Fibroblast of skin of back (primary cell): ENCODE measurements around the gene CLDN22.
"Not testable (repeated sequence)": the region's sequence is repeated elsewhere in the genome, so short reads cannot be mapped to it uniquely, and the experiment has no call there.

Source experiments
- DNase-seq: peaks from one replicate; pipeline ENCODE4 v3.0.0-alpha.2; 2013

Gene CLDN22

DNA sequence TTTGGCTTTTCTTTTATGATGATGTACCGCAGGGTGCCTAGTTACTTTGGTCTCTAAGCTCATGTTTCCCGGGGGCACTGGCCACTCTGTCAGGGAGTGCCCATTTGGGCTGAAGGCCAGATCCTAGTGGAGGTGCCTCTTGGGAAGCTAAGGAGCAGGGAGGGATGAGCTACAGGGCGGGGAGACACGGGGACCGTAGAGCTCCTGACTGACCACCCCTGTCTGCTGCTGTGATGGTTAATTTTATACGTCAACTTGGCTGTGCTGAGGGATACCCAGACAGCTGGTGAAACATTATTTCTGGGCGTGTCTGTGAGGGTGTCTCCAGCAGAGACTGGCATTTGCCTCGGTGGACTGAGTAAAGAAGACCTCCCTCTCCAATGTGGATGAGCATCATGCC lies 27.1 kb upstream of the CLDN22 start:
- DNase-seq = no peak

- DNase-seq = no peak
Measured at GRCh38 chr4:183345261-183345660, 25.2 kb upstream of the CLDN22 start.

DNA sequence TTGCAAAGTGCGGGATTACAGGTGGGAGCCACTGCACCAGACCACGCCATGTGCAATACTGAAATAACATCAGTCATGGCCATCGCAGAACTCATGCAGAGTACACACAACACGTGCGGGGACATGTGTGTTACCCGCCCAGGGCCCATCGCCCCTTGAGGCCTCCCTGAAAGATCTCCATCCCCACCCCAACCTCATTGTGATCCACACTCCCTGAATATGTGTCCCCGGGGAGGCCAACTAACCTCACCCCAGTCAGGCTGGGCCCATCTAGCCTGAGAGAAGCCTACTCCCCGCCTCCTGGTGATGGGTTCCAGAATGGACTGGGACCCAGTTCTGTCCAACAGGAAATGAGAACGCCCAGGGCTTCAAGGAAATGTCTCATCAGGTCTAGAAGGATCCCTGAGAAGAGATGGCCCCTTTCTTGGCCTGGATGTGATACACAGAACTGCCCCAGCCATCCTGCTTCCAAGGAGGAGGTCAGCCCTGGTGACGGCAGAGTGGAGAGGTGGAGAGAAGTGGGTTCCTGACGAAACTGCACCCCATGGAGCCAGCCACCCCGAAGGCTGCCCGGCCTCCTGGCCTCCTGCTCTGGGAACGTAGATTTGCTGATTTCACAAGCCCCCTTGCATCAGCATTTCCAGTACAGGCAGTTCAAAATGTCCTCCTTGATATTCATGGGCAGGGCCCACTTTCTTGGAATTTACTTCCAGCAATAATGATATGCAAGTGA lies 24.6 kb upstream of the CLDN22 start:
- DNase-seq = no peak

- no peak for DNase-seq
Measured at GRCh38 chr4:183343730-183344129, 23.7 kb upstream of the CLDN22 start.

DNA sequence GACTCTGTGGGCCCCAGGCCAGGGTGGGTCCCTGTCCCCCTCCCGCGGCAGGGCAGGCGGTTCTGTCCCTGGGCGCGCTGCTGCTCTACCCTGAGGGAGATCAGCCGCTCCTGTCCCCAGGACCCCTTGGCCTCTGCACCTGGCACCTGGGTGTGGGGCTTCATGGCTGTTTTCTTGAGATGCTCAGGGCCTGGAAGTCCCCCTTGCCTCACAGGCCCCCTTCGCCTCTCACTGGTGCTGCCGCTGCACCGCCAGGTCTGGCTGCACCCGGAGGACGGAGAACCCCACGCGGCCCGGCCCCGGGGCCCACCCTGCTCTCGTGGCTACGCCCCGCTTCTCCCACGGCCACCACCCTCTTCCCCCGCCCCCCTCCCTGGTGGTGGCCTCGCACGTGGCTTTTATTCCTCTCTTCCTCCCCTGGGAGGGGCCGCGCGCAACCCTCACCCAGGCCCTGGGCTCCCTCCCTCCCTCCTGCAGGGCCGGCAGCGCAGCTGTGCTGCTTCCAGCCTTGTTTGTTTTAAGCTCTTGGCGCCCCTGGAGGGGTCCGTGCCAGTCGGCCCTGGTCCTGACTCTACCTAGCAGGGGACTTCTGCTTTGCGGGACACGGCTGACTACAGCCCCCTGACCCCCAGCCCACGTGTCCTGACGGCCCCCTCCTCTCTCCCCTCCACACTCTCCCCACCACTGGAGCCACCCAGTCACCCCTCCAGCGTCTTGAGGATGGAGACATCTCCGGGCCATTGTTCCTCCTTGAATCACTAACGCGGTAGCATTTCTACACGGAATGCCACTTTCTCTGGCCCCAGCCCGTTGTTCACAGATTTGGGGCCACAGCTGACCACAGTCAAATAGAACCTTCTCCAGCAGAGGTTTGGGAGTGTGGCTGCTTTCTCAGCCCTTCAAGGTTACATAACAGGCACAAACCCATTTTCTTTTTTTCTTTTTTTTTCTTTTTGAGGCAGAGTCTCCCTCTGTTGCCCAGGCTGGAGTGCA lies 22.8 kb upstream of the CLDN22 start:
- no peak for DNase-seq

DNA sequence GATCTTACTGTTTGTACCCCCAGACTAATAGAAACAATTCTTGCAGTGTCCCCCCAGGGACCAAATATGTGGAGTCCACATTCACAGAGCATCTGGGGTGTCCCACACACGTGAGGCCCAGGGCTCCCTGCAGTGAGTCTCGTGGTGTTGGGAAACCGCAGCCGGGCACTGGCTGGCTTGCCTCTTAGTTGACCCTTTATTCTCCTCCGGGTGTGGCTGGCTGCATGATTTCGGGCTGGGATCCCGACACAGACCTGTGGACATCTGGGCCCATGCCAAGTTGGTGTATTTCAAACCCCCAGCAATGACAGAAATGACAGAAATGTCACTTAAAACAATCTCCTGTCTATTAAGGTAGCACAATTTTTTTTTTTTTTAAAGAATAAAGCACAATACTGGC lies 17.8 kb upstream of the CLDN22 start:
- DNase-seq = no peak

GRCh38 chr4:183337349-183337748 lies 17.3 kb upstream of the CLDN22 start:
- DNase-seq = no peak

DNA sequence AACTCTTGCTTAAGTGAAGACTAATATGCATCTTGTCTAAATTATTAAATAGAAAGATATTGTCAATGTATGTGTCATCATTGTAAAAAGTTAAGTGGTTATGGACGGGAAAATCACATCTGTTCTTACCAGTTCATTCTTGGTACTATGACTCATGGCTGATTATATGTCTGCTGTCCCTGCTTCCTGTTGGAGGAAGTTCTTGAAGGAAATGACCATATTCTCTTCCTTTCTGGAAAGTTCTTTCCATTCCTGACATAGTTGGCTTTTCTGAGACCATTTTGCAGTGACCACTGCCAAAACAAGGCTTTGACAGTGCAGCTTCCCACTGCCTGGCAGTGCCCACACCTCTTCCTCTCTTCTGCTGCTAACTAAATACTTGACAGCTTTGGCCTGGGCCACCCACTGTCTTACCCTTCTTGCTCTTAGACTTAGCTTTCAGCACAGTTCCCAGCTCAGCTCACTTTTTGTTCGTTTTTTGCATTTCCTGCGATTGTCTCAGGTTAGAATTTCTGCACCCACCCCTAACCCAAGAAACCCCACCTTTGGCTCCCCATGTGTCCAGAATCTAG lies 15.4 kb upstream of the CLDN22 start:
- peak; percentile 94 for DNase-seq

GRCh38 chr4:183333983-183334382 lies 13.9 kb upstream of the CLDN22 start:
- DNase-seq = peak; percentile 37

DNA sequence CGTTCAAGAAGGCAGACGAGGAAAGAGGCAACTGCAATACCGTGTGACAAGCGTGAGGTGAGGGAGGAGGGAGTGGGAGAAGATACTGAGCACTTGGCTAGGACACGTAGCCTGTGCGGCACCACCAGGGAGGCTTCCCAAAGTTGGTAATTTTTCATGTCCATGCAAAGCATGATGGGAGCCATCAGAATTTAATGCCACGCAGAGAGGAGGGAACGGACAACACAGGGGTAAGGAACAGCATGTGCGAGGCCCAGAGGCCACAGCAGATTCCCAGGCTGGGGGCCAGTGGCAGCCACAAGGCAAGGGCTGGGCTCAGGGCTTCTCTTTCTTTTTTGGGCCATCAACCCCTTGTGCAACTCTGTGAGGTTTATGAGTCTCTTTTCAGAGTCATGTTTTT lies 13.1 kb upstream of the CLDN22 start:
- no peak for DNase-seq

DNA sequence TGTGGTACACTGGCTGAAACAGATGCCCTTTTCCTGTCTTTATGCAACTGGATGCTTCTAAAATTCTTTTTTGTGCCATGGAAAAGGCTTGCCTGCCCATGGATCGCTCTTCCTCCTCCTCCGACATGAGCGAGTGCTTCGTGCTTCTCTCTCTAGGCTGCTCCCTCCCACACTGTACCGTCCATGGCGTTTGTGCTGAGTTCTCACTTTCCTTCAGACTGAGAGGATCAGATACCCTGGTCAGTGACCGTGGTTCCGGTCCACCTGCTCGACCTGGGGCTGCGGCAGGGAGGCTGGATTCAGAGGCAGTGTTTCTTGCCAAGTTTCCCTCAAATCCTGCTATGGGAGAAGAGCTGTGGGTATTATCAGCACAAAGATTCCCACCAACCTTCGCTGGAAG lies 12.4 kb upstream of the CLDN22 start:
- DNase-seq = no peak

DNA sequence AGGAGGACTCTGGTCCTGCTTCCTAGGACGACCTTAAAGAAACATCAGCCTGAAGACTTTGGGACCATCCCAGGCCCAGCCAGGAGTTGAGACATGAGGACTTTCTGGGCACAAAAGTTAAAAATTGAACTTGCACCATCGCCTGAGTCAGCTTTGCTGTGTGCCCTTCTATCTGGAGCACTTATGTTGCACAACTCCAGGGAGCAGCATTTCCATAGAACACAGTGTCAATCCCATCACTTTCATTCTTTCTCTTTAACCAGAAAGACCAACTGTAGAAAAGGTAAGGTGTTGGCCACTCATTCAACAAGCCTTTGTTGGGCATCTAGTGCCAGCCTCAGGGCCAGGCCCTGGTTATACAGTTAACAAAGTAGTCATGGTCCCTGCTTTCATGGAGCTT lies 10.8 kb upstream of the CLDN22 start:
- DNase-seq = no peak

DNA sequence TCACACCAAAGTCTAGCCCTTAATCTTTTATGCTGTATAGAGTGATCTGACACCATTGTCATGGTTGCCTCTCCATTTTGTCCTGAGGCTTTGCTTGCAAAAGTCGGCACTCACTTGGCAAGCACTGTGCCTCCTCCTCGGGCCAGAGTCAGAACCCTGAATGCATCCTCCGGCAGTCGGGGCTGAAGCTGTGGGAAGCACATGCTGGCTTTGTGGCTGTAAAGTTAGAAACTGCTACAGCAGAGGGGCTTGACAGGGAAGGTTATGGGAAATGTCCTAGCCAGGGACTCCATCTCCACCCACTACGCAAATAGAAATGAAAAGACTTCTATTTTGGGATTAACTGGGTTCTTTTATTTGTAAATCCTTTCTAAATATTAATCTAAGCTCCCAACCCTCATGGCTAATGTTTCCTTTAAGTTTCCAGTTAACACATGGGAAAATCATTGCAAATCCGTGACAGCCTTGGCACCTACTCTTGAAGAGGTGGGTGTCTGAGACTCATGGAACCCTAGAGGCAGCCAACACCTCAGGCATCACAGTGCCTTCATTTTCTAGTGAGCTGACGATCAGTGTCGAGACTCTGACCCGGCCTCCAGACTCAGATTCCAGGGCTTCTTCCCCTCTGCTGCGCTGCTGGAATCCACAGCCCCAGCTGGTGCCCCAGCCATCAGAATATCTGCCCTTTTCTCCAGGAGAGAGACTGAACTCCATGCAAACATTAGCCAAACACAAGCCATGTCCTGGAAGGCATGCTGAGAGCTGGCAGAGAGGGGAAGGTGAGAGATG lies 10.1 kb upstream of the CLDN22 start:
- no peak for DNase-seq

DNA sequence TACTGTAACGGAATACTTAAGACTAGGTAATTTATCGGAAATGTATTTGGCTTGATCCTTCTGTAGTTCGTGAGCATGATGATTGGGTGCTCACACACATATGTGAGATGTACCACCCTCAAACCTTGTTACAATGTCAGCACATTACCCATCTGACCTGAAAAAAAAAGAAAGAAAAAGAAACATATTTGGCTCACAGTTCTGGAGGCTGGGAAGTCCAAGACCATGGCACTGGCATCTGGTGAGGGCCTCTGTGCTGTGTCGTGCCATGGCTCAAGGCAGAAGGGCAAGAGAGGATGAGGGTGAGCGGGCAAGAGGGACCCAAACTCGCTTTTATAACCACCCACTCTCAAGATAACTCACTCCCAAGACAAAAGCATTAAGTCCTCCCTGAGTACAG lies 9.2 kb upstream of the CLDN22 start:
- DNase-seq = no peak

DNA sequence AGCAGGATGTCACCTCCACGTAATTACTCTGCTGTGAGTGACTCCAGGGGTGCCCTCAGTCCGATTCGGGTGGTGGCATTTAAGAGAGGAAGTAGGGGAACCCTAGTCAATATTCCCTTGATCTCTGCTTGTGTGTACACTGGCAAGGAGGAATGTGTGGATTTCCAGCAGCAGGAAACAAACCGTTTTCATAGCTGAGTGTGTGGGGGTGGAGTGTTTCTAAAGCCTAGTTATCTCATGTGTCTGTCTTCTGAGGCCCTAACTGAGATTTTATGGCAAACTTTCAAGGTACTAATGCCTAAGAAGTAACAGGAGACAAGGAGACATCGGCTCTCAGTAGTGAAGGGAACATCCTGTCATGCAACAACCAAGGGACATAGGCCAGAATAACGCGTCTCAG lies 8.8 kb upstream of the CLDN22 start:
- peak; percentile 45 for DNase-seq

- DNase-seq = no peak
Measured at GRCh38 chr4:183327827-183328226, 7.8 kb upstream of the CLDN22 start.

GRCh38 chr4:183326853-183327252 lies 6.8 kb upstream of the CLDN22 start:
- peak; percentile 72 for DNase-seq

DNA sequence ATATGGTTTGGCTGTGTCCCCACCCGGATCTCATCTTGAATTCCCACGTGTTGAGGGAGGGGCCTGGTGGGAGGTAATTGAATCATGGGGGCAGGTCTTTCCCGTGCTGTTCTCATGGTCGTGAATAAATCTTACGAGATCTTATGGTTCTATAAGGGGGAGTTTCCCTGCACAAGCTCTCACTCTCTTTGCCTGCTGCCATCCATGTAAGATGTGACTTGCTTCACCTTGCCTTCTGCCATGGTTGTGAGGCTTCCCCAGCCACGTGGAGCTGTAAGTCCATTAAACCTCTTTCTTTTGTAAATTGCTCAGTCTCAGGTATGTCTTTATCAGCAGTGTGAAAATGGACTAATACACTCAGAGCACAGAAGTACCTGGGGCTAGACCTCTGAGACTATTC lies 6.3 kb upstream of the CLDN22 start:
- DNase-seq = not testable (repeated sequence)

DNA sequence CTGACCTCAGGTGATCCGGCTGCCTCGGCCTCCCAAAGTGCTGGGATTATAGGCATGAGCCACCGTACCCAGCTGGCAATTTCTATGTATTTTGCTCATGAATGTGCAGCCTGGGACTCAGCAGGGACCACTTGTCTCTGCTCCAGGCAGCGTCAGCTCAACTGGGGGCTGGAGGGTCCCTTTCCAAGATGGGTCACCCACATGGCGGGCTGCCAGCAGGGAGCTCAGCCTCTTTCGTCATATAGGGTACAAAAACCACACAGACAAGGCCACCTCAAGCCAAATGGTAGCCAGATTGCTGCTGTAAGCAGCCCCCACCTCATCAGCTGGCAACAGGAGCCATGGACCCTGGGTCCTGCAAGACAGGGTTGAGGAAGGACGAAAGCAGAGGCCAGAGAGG lies 4.5 kb upstream of the CLDN22 start:
- no peak for DNase-seq

DNA sequence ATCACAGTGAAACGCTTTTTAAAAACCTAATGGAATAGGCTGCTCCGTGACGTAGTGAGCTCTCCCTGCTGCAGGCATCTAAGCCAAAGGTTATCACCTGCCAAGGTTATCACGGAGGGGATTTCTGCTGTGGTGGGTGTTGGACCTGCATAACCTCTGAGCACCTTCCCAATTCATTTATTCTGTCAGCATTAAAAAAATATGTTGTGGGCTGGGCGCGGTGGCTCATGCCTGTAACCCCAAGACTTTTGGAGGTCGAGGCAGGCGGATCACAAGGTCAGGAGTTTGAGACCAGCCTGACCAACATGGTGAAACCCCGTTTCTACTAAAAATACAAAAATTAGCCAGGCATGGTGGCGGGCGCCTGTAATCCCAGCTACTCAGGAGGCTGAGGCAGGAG lies 4.0 kb upstream of the CLDN22 start:
- DNase-seq = not testable (repeated sequence)

- DNase-seq = no peak
Measured at GRCh38 chr4:183323295-183323694, 3.2 kb upstream of the CLDN22 start.

GRCh38 chr4:183322326-183322725 lies 2.2 kb upstream of the CLDN22 start, which contains the start of gene CLDN24:
Gene CLDN24, minus strand, starts transcription at chr4:183322426. Its CDS starts 0 bp downstream, at chr4:183322426.
- DNase-seq = no peak

- DNase-seq = no peak
Measured at GRCh38 chr4:183321516-183321915, 1.4 kb upstream of the CLDN22 start.
